ENCODE measurements around the gene TMEM80.
"Not testable (repeated sequence)": the region's sequence is repeated elsewhere in the genome, so short reads cannot be mapped to it uniquely, and the experiment has no call there.

TMEM80 gene

GRCh38 chr11:695538-696248 is at the start of gene TMEM80:
Gene TMEM80 (plus strand): TSS chr11:695816. CDS start chr11:695828, 12 bp downstream.
- peak; percentile 97 for DNase-seq (ENCODE audit: low spot score)

GRCh38 chr11:646214-646613 is 49.4 kb upstream of the TMEM80 start:
- DNase-seq (ENCODE audit: low spot score): no peak

GRCh38 chr11:647672-648158 is 47.9 kb upstream of the TMEM80 start:
- DNase-seq (ENCODE audit: low spot score): not testable (repeated sequence)

GRCh38 chr11:650482-650881 is 45.1 kb upstream of the TMEM80 start:
- no peak for DNase-seq (ENCODE audit: low spot score)

GRCh38 chr11:653136-653535 is 42.5 kb upstream of the TMEM80 start:
- DNase-seq (ENCODE audit: low spot score): not testable (repeated sequence)

GRCh38 chr11:653837-654236 is 41.8 kb upstream of the TMEM80 start:
- DNase-seq (ENCODE audit: low spot score): no peak

- DNase-seq (ENCODE audit: low spot score): not testable (repeated sequence)
These were observed 41.2 kb upstream of the TMEM80 start for GRCh38 chr11:654444-654843.

GRCh38 chr11:655036-655726 is 40.4 kb upstream of the TMEM80 start:
- DNase-seq (ENCODE audit: low spot score): no peak

GRCh38 chr11:656426-656825 is 39.2 kb upstream of the TMEM80 start:
- DNase-seq (ENCODE audit: low spot score): no peak

GRCh38 chr11:656866-657265 is 38.8 kb upstream of the TMEM80 start:
- no peak for DNase-seq (ENCODE audit: low spot score)

- no peak for DNase-seq (ENCODE audit: low spot score)
These were observed 37.9 kb upstream of the TMEM80 start for GRCh38 chr11:657691-658126.

- no peak for DNase-seq (ENCODE audit: low spot score)
These were observed 36.0 kb upstream of the TMEM80 start for GRCh38 chr11:659532-660085.

GRCh38 chr11:660281-660680 is 35.3 kb upstream of the TMEM80 start:
- DNase-seq (ENCODE audit: low spot score): no peak

- no peak for DNase-seq (ENCODE audit: low spot score)
These were observed 34.8 kb upstream of the TMEM80 start for GRCh38 chr11:660681-661444.

GRCh38 chr11:662689-663274 is 32.8 kb upstream of the TMEM80 start:
- DNase-seq (ENCODE audit: low spot score): peak; percentile 64

- no peak for DNase-seq (ENCODE audit: low spot score)
These were observed 30.4 kb upstream of the TMEM80 start for GRCh38 chr11:665062-665703.

GRCh38 chr11:665704-666281 is 29.8 kb upstream of the TMEM80 start:
- DNase-seq (ENCODE audit: low spot score): no peak

- DNase-seq (ENCODE audit: low spot score): no peak
These were observed 21.8 kb upstream of the TMEM80 start for GRCh38 chr11:673866-674265.

- DNase-seq (ENCODE audit: low spot score): no peak
These were observed 21.2 kb upstream of the TMEM80 start for GRCh38 chr11:674406-674805.

- DNase-seq (ENCODE audit: low spot score): no peak
These were observed 17.3 kb upstream of the TMEM80 start for GRCh38 chr11:678297-678696.

Measured in globus pallidus (tissue), 1 donor.